ENCODE data around the gene CHST7. TPM values are rescaled to one million over a fixed set of nuclear protein-coding genes. Genes with fewer than 3 reads are reported as not detected.

Gene CHST7
- total and polyA plus RNA-seq, 4 donors = 2.9 to 13.2 (median 5.8) TPM

- Histone ChIP-seq H3K27me3 (ENCODE audit: control insufficient read depth in 4 of 4, insufficient read depth in 4 of 4, low read length in 3 of 4) (no peaks in the 10 kb centered on the region), H3K9ac (ENCODE audit: low read depth in 1 of 2, low read length in 2 of 2) (no peak overlapping the region), H3K4me1 (ENCODE audit: control insufficient read depth in 4 of 4, insufficient read depth in 4 of 4, low read length in 3 of 4) (peaks cover 3 to 24% (median 17%) of the 10 kb centered on the region in 4 donors), H3K4me3 (ENCODE audit: low read depth in 1 of 3, low read length in 3 of 3) (no peak overlapping the region), H3K9me3 (ENCODE audit: control insufficient read depth in 4 of 4, low read length in 3 of 4) (no peaks in the 10 kb centered on the region), H3K27ac (ENCODE audit: low read depth in 1 of 2, low read length in 2 of 2) (no peak overlapping the region), H3K36me3 (ENCODE audit: control insufficient read depth in 4 of 4, insufficient read depth in 3 of 4, low read depth in 1 of 4, low read length in 3 of 4) (no peaks in the 10 kb centered on the region)
- no peak for DNase-seq (ENCODE audit: low spot score)
- 56% methylated on average over 2 of the region's 2 CpGs for WGBS
- TF ChIP-seq YY1 (IDR thresholded peaks at IDR 0.05) (no peak), MAX (IDR thresholded peaks at IDR 0.05) (no peak), GABPA (IDR thresholded peaks at IDR 0.05 in 1 of 2, conservative IDR thresholded peaks at IDR 0.05 in 1 of 2) (no peak), REST (IDR thresholded peaks at IDR 0.05) (no peak), RAD21 (IDR thresholded peaks at IDR 0.05) (no peak), HNF4A (conservative IDR thresholded peaks at IDR 0.05) (no peak)
Measured at GRCh38 chrX:46584736-46585135, 11.2 kb downstream of the CHST7 start.

GRCh38 chrX:46587158-46587557 is 13.6 kb downstream of the CHST7 start:
- no peaks in the 10 kb centered on the region for H3K9me3 ChIP-seq (ENCODE audit: control insufficient read depth in 4 of 4, low read length in 3 of 4)
- no peaks in the 10 kb centered on the region for H3K27me3 ChIP-seq (ENCODE audit: control insufficient read depth in 4 of 4, insufficient read depth in 4 of 4, low read length in 3 of 4)
- peaks cover 5 to 30% (median 19%) of the 10 kb centered on the region in 4 donors for H3K4me1 ChIP-seq (ENCODE audit: control insufficient read depth in 4 of 4, insufficient read depth in 4 of 4, low read length in 3 of 4)
- H3K36me3 ChIP-seq (ENCODE audit: control insufficient read depth in 4 of 4, insufficient read depth in 3 of 4, low read depth in 1 of 4, low read length in 3 of 4) = no peaks in the 10 kb centered on the region
- WGBS = 73% methylated on average over 5 of the region's 5 CpGs
- TF ChIP-seq CTCF (IDR thresholded peaks at IDR 0.05; ENCODE audit: low read depth, low read length, missing input control) (no peak), REST (IDR thresholded peaks at IDR 0.05) (no peak), NR2F2 (IDR thresholded peaks at IDR 0.05) (no peak), RXRA (IDR thresholded peaks at IDR 0.05) (no peak), ATF3 (IDR thresholded peaks at IDR 0.05) (no peak), FOXA2 (IDR thresholded peaks at IDR 0.05) (no peak), GABPA (IDR thresholded peaks at IDR 0.05 in 1 of 2, conservative IDR thresholded peaks at IDR 0.05 in 1 of 2) (no peak), JUND (IDR thresholded peaks at IDR 0.05) (no peak)
- no peak for DNase-seq (ENCODE audit: low spot score)
- no peak overlapping the region for H3K9ac ChIP-seq (ENCODE audit: low read depth in 1 of 2, low read length in 2 of 2)
- H3K27ac ChIP-seq (ENCODE audit: low read depth in 1 of 2, low read length in 2 of 2) = peak overlapping the region; percentile 56 to 66
- no peak overlapping the region for H3K4me3 ChIP-seq (ENCODE audit: low read depth in 1 of 3, low read length in 3 of 3)

All from liver (tissue), 9 donors.